Measurements from ENCODE around the gene CISD1. TPM values are rescaled to one million over a fixed set of nuclear protein-coding genes. Genes with fewer than 3 reads are reported as not detected.

CISD1 gene
- total and polyA plus RNA-seq, 9 of the 15 experiments (the other 6 are each of a cell fraction or from before 2014, with no cell fraction given): 35.8 to 342 (median 118) TPM

DNA sequence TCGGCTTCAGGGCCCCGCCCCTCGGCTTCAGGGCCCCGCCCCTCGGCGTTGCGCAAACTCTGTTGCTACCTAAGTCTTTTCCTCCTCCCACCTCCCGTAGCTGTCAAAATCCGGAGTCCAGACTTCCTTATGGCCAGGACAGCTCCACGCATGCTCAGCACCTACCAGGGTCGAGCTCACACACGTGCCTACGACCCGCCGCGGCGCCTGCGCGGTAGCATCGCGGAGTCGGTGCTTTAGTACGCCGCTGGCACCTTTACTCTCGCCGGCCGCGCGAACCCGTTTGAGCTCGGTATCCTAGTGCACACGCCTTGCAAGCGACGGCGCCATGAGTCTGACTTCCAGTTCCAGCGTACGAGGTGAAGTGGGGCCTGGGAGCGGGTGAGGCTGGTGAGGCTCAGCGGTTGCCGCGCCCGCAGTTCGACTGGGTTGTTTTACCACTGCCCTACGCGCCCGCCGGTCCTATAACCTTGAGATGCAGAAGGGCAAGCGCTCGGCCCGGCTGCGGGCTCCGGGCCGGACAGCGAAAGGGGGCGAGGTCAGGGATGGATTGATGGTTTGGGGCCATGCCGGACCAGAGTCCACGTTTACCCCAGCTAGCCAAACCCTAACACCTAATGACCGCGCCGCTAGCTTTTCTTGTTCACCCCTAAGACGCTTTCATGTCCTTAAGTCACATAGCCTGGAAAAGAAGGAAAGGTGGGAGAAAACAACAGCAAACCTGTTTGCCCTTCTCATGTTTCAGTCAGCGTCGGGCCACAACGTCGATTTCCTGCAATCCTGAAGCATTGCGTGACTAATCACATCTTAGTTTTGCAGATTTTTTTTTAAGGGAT is at the start of gene CISD1 (continued):
- TF ChIP-seq, protein P1, sequence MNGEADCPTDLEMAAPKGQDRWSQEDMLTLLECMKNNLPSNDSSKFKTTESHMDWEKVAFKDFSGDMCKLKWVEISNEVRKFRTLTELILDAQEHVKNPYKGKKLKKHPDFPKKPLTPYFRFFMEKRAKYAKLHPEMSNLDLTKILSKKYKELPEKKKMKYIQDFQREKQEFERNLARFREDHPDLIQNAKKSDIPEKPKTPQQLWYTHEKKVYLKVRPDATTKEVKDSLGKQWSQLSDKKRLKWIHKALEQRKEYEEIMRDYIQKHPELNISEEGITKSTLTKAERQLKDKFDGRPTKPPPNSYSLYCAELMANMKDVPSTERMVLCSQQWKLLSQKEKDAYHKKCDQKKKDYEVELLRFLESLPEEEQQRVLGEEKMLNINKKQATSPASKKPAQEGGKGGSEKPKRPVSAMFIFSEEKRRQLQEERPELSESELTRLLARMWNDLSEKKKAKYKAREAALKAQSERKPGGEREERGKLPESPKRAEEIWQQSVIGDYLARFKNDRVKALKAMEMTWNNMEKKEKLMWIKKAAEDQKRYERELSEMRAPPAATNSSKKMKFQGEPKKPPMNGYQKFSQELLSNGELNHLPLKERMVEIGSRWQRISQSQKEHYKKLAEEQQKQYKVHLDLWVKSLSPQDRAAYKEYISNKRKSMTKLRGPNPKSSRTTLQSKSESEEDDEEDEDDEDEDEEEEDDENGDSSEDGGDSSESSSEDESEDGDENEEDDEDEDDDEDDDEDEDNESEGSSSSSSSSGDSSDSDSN (IDR thresholded peaks at IDR 0.05; ENCODE audit: borderline replicate concordance in 1 of 2, low read depth in 2 of 2, low read length in 2 of 2): peak; percentile 40 to 62; a peak in 1 of 4 replicates
- TF ChIP-seq HNRNPLL (IDR thresholded peaks at IDR 0.05; ENCODE audit: low read depth, low read length, poor library complexity, severe bottlenecking) (peak; percentile 85), LCOR (CRISPR knock-in tag; IDR thresholded peaks at IDR 0.05) (peak; percentile 40; the same call in 1 of the 2 replicates), JUND (IDR thresholded peaks at IDR 0.05; ENCODE audit: borderline replicate concordance, low read depth, low read length) (peak; percentile 33; the same call in 1 of the 2 replicates), JUND (tag; IDR thresholded peaks at IDR 0.05; ENCODE audit: borderline replicate concordance, low read depth, low read length) (peak; percentile 38; the same call in 1 of the 3 replicates), MAFG (tag; conservative IDR thresholded peaks at IDR 0.05) (0 out of 2 replicates have a peak, but pooled peaks have one; percentile 26), FOXA3 (CRISPR knock-in tag; conservative IDR thresholded peaks at IDR 0.05 in 1 of 2, IDR thresholded peaks at IDR 0.05 in 1 of 2) (peak in 1 of 2 experiments; percentile 39; a peak in 1 of 4 replicates), ZBTB7A (IDR thresholded peaks at IDR 0.05; ENCODE audit: borderline replicate concordance, control insufficient read depth, low read depth, low read length) (peak; percentile 51; the same call in 1 of the 2 replicates), MAZ (CRISPR knock-in tag; conservative IDR thresholded peaks at IDR 0.05 in 1 of 2, IDR thresholded peaks at IDR 0.05 in 1 of 2) (peak; percentile 73 to 82; a peak in 2 of 4 replicates), CREB1 (IDR thresholded peaks at IDR 0.05) (peak; percentile 48; the same call in 1 of the 2 replicates), CREB1 (CRISPR knock-in tag; IDR thresholded peaks at IDR 0.05) (no peak), SETDB1 (IDR thresholded peaks at IDR 0.05; ENCODE audit: low read length) (peak; percentile 50), SMARCA5 (IDR thresholded peaks at IDR 0.05) (no peak), ZNF224 (CRISPR knock-in tag; IDR thresholded peaks at IDR 0.05) (peak; percentile 58; the same call in 1 of the 2 replicates)
- TF ChIP-seq, protein P2, sequence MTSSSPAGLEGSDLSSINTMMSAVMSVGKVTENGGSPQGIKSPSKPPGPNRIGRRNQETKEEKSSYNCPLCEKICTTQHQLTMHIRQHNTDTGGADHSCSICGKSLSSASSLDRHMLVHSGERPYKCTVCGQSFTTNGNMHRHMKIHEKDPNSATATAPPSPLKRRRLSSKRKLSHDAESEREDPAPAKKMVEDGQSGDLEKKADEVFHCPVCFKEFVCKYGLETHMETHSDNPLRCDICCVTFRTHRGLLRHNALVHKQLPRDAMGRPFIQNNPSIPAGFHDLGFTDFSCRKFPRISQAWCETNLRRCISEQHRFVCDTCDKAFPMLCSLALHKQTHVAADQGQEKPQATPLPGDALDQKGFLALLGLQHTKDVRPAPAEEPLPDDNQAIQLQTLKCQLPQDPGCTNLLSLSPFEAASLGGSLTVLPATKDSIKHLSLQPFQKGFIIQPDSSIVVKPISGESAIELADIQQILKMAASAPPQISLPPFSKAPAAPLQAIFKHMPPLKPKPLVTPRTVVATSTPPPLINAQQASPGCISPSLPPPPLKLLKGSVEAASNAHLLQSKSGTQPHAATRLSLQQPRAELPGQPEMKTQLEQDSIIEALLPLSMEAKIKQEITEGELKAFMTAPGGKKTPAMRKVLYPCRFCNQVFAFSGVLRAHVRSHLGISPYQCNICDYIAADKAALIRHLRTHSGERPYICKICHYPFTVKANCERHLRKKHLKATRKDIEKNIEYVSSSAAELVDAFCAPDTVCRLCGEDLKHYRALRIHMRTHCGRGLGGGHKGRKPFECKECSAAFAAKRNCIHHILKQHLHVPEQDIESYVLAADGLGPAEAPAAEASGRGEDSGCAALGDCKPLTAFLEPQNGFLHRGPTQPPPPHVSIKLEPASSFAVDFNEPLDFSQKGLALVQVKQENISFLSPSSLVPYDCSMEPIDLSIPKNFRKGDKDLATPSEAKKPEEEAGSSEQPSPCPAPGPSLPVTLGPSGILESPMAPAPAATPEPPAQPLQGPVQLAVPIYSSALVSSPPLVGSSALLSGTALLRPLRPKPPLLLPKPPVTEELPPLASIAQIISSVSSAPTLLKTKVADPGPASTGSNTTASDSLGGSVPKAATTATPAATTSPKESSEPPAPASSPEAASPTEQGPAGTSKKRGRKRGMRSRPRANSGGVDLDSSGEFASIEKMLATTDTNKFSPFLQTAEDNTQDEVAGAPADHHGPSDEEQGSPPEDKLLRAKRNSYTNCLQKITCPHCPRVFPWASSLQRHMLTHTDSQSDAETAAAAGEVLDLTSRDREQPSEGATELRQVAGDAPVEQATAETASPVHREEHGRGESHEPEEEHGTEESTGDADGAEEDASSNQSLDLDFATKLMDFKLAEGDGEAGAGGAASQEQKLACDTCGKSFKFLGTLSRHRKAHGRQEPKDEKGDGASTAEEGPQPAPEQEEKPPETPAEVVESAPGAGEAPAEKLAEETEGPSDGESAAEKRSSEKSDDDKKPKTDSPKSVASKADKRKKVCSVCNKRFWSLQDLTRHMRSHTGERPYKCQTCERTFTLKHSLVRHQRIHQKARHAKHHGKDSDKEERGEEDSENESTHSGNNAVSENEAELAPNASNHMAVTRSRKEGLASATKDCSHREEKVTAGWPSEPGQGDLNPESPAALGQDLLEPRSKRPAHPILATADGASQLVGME (CRISPR knock-in tag; IDR thresholded peaks at IDR 0.05): 0 out of 2 replicates have a peak, but pooled peaks have one; percentile 13
- TF ChIP-seq, protein P3, sequence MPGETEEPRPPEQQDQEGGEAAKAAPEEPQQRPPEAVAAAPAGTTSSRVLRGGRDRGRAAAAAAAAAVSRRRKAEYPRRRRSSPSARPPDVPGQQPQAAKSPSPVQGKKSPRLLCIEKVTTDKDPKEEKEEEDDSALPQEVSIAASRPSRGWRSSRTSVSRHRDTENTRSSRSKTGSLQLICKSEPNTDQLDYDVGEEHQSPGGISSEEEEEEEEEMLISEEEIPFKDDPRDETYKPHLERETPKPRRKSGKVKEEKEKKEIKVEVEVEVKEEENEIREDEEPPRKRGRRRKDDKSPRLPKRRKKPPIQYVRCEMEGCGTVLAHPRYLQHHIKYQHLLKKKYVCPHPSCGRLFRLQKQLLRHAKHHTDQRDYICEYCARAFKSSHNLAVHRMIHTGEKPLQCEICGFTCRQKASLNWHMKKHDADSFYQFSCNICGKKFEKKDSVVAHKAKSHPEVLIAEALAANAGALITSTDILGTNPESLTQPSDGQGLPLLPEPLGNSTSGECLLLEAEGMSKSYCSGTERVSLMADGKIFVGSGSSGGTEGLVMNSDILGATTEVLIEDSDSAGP (CRISPR knock-in tag; IDR thresholded peaks at IDR 0.05): 0 out of 2 replicates have a peak, but pooled peaks have one; percentile 8
